ENCODE measurements around the gene ABI1.

GRCh38 chr10:26909753-26910152, 49.0 kb upstream of the ABI1 start:
- TF ChIP-seq EZH2 (IDR thresholded peaks at IDR 0.05), result no peak
- no peak for TF ChIP-seq CTCF (IDR thresholded peaks at IDR 0.05)
